OCI-LY1 (cell line): ENCODE measurements around the gene CYB5R3.

Experiments used
- H2AFZ ChIP-seq: fragments of 200-600 bp; sonication (generic), shearing (Covaris generic); 2 replicates; pipeline ENCODE4 v1.6.0; 2014; ENCODE audit warnings: antibody characterized with exemption, mild to moderate bottlenecking, low read length
- H3F3A ChIP-seq: fragments of 200-600 bp; sonication (generic), shearing (Covaris generic); 2 replicates; pipeline ENCODE4 v1.6.0; 2014; ENCODE audit warnings: mild to moderate bottlenecking, antibody characterized with exemption, low read length, moderate library complexity; ENCODE audit not compliant: insufficient read depth
- H3K27ac ChIP-seq: fragments of 200-600 bp; sonication (generic); 2 replicates; pipeline ENCODE4 v1.5.1; 2014; ENCODE audit warnings: low read length, mixed run types, mild to moderate bottlenecking, low read depth; ENCODE audit not compliant: poor library complexity, severe bottlenecking
- H3K27me3 ChIP-seq: fragments of 200-600 bp; sonication (generic); 2 replicates; pipeline ENCODE4 v1.6.0; 2014; ENCODE audit warnings: antibody characterized with exemption, mild to moderate bottlenecking, low read length, moderate library complexity; ENCODE audit not compliant: insufficient read depth
- H3K36me3 ChIP-seq: fragments of 200-600 bp; sonication (generic); 2 replicates; pipeline ENCODE4 v1.6.1; 2014; ENCODE audit warnings: mild to moderate bottlenecking, antibody characterized with exemption, low read length, moderate library complexity, mixed read lengths; ENCODE audit not compliant: insufficient read depth
- H3K4me1 ChIP-seq: fragments of 200-600 bp; sonication (generic); 2 replicates; pipeline ENCODE4 v1.5.1; 2014; ENCODE audit warnings: mild to moderate bottlenecking, low read length, moderate library complexity; ENCODE audit not compliant: insufficient read depth, severe bottlenecking
- H3K4me2 ChIP-seq: fragments of 200-600 bp; sonication (generic), shearing (Covaris generic); 2 replicates; pipeline ENCODE4 v1.6.1; 2014; ENCODE audit warnings: low read length
- H3K4me3 ChIP-seq: fragments of 200-600 bp; sonication (generic); 2 replicates; pipeline ENCODE4 v1.5.1; 2014; ENCODE audit warnings: low read length, low read depth, mild to moderate bottlenecking, mixed read lengths; ENCODE audit not compliant: poor library complexity, severe bottlenecking
- H3K79me2 ChIP-seq: fragments of 200-600 bp; shearing (Covaris generic); 2 replicates; pipeline ENCODE4 v1.6.1; 2016; ENCODE audit warnings: mixed run types, low read length, mixed read lengths; ENCODE audit not compliant: insufficient read depth
- H3K9ac ChIP-seq: fragments of 200-600 bp; sonication (generic), shearing (Covaris generic); 2 replicates; pipeline ENCODE4 v1.6.1; 2014; ENCODE audit warnings: mild to moderate bottlenecking, low read length, mixed read lengths
- H3K9me2 ChIP-seq: fragments of 200-600 bp; sonication (generic), shearing (Covaris generic); 2 replicates; pipeline ENCODE4 v1.6.1; 2014; ENCODE audit warnings: low read depth, mild to moderate bottlenecking, low read length, mixed read lengths
- H3K9me3 ChIP-seq: fragments of 200-600 bp; shearing (Covaris generic); 2 replicates; pipeline ENCODE4 v1.6.1; 2014; ENCODE audit warnings: low read length, mixed read lengths
- H4K20me1 ChIP-seq: fragments of 200-600 bp; sonication (generic), shearing (Covaris generic); 2 replicates; pipeline ENCODE4 v1.6.0; 2016; ENCODE audit warnings: mild to moderate bottlenecking, low read length; ENCODE audit not compliant: insufficient read depth
- CTCF ChIP-seq: fragments of 200-600 bp; sonication (generic), shearing (Covaris generic); IDR thresholded peaks from 2 replicates; pipeline ENCODE4 v1.5.1; 2017; ENCODE audit warnings: mild to moderate bottlenecking, antibody characterized with exemption, low read length, moderate library complexity, mixed read lengths
- EZH2 ChIP-seq: fragments of 200-600 bp; sonication (generic), shearing (Covaris generic); IDR thresholded peaks from 2 replicates; pipeline ENCODE4 v1.8.0; 2017; ENCODE audit warnings: borderline replicate concordance, mixed run types, mild to moderate bottlenecking, antibody characterized with exemption, low read length, moderate library complexity, mixed read lengths

CYB5R3 gene

GRCh38 chr22:42642806-42643633 is 6.2 kb downstream of the CYB5R3 start:
- H3K4me3 ChIP-seq = no peak overlapping the region
- H4K20me1 ChIP-seq = no peaks in the 10 kb centered on the region
- no peaks in the 10 kb centered on the region for H3F3A ChIP-seq
- TF ChIP-seq EZH2 (no peak), CTCF (no peak)
- H3K9me2 ChIP-seq = no peaks in the 10 kb centered on the region
- no peak overlapping the region for H2AFZ ChIP-seq
- H3K4me2 ChIP-seq = peak overlapping the region; percentile 11; the same call in 1 of the 2 replicates
- H3K9ac ChIP-seq = no peak overlapping the region; the same call in 1 of the 2 replicates
- no peaks in the 10 kb centered on the region for H3K27me3 ChIP-seq
- H3K9me3 ChIP-seq = no peaks in the 10 kb centered on the region
- peak overlapping the region; percentile 68 for H3K27ac ChIP-seq
- H3K36me3 ChIP-seq = no peaks in the 10 kb centered on the region
- H3K79me2 ChIP-seq = no peaks in the 10 kb centered on the region
- peaks cover 55% of the 10 kb centered on the region for H3K4me1 ChIP-seq

- H3K9me3 ChIP-seq = no peaks in the 10 kb centered on the region
- no peaks in the 10 kb centered on the region for H3K9me2 ChIP-seq
- no peak overlapping the region for H3K9ac ChIP-seq
- no peak overlapping the region for H3K4me3 ChIP-seq
- no peaks in the 10 kb centered on the region for H3K27me3 ChIP-seq
- no peaks in the 10 kb centered on the region for H3F3A ChIP-seq
- no peaks in the 10 kb centered on the region for H3K36me3 ChIP-seq
- H3K4me2 ChIP-seq = no peak overlapping the region
- TF ChIP-seq EZH2 = no peak
- no peak for TF ChIP-seq CTCF
- H4K20me1 ChIP-seq = no peaks in the 10 kb centered on the region
- peaks cover 44% of the 10 kb centered on the region for H3K4me1 ChIP-seq
- no peak overlapping the region for H2AFZ ChIP-seq
- no peaks in the 10 kb centered on the region for H3K79me2 ChIP-seq
- H3K27ac ChIP-seq = no peak overlapping the region
Measured at GRCh38 chr22:42641801-42642413, 7.3 kb downstream of the CYB5R3 start.

DNA sequence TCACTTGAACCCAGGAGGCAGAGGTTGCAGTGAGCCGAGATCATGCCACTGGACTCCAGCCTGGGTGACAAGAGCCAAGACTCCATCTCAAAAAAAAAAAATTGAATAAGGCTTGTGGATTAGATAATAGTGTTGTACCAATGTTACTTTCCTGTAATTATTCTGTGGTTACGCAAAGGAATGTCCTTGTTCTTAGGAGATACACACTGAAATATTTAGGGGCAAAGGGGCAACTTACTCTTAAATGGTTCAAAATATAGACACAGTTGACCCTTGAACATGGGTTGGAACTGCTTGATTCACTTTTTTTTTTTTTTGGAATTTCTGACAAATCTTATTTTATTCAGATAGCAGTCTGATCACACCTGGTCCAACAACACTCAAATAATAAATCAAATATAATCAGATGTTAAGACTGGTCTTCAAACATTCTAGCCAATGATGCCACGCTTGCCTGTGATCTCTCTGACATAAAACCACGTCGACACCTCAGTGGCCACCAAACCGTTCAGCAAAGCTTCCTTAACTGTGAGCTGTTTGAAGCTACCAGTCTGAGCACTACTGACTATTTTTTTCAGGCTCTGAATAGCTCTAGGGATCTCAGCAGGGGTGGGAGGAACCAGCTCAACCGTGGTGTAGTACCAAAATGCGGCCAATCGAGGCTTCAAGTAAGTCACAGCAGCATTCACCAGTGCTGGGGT is 9.5 kb downstream of the CYB5R3 start:
- no peaks in the 10 kb centered on the region for H3K36me3 ChIP-seq
- H3K9me2 ChIP-seq = no peaks in the 10 kb centered on the region
- H3F3A ChIP-seq = no peaks in the 10 kb centered on the region
- H3K4me1 ChIP-seq = peaks cover 21% of the 10 kb centered on the region
- H3K27ac ChIP-seq = peak overlapping the region; percentile 34
- no peak overlapping the region for H3K4me2 ChIP-seq
- H4K20me1 ChIP-seq = no peaks in the 10 kb centered on the region
- H3K9me3 ChIP-seq = no peaks in the 10 kb centered on the region
- H2AFZ ChIP-seq = no peak overlapping the region
- no peak overlapping the region for H3K4me3 ChIP-seq
- H3K27me3 ChIP-seq = no peaks in the 10 kb centered on the region
- no peaks in the 10 kb centered on the region for H3K79me2 ChIP-seq
- TF ChIP-seq EZH2 = no peak
- no peak for TF ChIP-seq CTCF
- no peak overlapping the region for H3K9ac ChIP-seq
